HG02973 (cell line): ENCODE data around the gene CEP70.
A peak's percentile ranks its signal among the peaks of the same experiment; 100 is the strongest.
"Not testable (repeated sequence)": the region's sequence is repeated elsewhere in the genome, so short reads cannot be mapped to it uniquely, and the experiment has no call there.

Source experiments
- ATAC-seq: cut with Tn5 transposase; IDR thresholded peaks from one replicate; pipeline ENCODE4 v1.9.1; 2021; ENCODE audit warnings: moderate library complexity; ENCODE audit not compliant: unreplicated experiment

CEP70 gene

GRCh38 chr3:138521445-138521844, 72.6 kb downstream of the CEP70 start:
- not testable (repeated sequence) for ATAC-seq

DNA sequence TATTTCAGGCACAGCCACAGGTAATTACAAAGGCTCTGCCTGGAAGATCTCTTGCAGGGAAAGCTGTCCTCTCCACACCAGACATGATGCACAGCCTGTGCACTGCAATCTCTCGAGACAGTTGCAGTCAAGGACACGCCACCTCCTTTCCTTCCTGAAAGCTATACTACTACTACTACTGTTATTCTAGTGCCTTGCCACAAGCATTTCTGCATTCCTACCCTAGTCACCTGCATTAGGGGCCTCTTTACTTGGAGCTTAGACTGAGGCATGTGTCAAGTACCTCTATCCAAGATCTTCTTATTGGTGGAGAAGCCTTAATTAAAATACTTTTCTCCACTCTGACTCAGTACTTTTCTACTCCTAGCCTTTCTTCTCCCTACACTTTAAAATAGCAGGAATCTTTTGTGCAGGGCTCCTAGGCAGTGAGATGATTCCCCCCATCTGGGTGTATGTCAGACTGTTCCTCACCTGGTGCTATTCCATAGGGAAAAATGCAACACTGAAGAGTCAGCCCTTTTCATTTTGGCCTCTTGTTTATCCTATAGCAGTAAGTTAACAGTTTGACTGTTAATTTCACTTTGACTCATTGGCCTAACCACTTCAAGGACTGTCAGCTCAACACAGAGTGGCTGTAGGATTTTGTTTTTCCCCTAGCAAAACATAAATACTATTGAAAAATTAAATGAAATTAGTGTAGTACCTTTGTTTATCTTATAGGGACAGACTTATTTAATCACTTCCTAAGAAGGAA, 80.8 kb downstream of the CEP70 start:
- peak; percentile 78 for ATAC-seq

- ATAC-seq, result no peak
These were observed 82.1 kb downstream of the CEP70 start for GRCh38 chr3:138511945-138512344.

GRCh38 chr3:138509586-138509985, 84.5 kb downstream of the CEP70 start:
- no peak for ATAC-seq

DNA sequence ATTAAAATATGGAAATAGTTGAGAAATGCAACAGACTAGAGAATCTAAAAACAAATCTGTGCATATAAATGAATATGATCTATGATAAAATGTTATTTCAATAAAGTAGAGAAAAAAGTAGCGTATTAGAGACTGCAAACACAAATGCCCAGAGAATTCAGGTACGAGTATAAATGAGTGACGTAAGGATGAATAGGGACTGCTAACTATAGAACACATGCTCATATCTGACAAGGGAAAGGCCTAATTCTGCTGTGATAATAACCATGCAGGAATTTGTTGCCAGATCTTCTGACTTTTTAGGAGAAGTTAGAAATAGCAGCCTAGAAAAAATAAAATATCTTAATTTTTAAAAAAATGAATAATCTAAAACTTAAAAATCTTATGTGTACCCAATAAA, 86.5 kb downstream of the CEP70 start:
- ATAC-seq, result no peak

DNA sequence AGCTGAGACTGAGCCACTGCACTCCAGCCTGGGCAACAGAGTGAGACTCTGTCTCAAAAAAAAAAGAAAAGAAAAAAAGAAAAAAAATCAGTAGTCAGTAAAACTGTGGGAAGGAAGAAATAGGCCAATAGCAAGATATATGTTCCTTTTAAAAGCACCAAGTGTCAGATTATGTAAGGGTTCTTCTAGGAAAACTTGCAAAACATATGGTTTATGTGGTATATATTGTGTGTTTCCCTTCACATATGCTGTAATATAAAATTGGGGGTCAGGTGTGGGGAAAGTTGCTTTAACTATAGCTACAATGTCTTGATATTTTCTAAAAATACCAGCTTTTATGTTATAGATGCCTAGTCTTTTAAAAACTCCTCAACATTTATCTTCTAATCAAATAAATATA, 95.1 kb downstream of the CEP70 start:
- ATAC-seq, result no peak

DNA sequence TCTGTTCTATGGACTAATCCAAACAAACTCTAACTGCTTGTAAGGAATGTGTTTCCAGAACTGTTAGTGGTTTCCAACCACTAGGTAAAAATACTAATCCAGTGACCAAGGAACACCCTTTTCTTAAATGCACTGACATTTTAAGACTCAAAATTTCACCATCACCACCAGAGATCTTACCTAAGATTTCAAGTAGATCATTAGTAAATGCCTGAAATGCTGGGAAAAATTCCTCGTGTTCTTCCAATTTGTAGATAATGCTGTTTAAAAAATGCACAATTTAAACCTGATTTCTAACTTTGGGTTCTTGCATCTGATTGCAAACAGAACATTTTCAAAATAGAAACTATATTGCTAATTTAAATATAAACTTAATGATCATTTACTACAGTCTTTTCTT, 96.2 kb downstream of the CEP70 start:
- ATAC-seq, result no peak

- ATAC-seq, result no peak
These were observed 97.0 kb downstream of the CEP70 start for GRCh38 chr3:138497021-138497420.

DNA sequence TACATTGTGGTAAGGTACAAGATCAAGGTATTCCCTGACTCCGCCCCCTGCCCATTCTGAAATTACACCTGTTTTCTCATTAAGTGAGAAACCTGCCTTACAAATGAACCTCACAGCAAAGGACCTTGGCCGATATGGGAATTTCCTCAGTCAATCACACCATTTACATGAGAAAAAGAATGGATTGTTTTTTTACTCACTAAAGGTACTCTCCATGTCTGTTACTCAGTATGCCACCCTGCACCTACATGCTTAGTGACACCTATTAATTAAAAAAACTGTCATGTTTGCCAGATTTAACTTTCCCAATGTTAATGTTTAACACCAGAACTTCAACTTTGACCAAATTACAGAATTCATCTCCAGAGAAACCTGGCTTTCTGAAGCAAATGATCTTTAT, 97.6 kb downstream of the CEP70 start:
- ATAC-seq, result no peak

DNA sequence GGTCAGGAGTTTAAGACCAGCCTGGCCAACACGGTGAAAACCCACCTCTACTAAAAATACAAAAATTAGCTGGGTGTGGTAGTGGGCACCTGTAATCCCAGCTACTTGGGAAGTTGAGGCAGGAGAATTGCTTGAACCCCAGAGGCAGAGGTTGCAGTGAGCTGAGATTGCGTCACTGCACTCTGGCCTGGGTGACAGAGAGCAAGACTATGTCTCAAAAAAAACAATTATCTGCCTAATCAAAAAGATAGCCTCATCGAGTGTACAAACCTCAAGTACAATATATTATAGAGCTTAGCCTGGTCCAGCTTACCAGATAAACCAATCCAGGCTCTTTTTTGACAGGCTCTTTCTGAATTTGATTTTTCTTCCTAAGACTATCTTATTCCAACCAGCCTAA, 98.4 kb downstream of the CEP70 start:
- not testable (repeated sequence) for ATAC-seq

- ATAC-seq, result no peak
These were observed 99.5 kb downstream of the CEP70 start for GRCh38 chr3:138494607-138494929.

DNA sequence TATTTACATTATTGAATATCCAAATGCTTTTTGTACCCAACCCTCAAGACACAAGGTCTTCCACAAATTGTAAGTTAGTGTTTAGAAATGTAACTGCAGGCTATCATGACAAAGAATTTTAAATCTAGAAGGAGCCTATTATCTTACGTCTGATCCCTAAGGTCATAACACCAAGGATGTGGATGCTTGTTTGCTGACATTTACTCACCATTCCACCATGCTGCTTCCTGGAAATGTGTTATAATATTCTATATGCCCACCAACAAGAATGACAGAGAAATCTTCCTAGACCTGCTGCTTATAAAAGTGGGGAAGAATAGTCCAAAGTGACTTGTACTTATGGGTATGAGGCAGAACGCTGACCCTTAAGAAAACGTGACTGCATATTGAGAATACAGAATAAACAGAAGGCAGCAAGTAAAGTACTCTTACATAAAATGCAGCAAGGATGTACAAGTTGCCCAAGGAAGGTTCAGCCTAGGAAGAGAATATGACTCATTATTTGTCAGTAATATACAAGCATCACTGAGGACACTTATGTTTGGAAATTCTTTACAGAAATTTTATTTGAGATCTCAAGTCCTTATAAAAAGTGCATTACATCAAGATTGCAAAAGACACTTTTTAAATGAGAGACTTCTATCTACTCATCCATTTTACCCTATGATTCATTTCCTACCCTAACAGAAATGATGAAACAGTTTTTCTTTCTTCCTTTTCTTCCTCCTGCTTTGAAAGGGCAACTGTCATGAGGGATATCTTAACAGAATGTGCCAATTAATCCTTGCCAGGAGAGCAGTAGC, 100.1 kb downstream of the CEP70 start:
- no peak for ATAC-seq

- no peak for ATAC-seq
These were observed 100.9 kb downstream of the CEP70 start for GRCh38 chr3:138492980-138493675.

DNA sequence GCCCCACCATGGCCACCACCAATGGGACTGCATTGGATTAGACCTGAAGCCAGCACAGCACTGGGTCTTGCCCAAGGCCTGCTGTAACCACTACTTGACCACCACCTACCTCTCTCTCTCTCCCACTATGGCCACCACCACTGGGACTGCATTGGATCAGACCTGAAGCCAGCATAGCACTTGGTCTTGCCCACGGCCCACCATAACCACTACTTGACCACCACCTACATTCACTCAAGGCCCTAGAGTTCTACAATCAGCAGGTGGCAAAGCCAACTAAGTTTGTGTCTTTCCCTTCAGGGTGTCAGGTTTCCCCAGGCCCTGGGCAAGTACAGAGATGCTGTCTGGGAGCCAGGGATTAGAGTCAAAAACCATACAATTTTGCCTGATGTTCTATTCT, 102.1 kb downstream of the CEP70 start:
- ATAC-seq, result no peak

DNA sequence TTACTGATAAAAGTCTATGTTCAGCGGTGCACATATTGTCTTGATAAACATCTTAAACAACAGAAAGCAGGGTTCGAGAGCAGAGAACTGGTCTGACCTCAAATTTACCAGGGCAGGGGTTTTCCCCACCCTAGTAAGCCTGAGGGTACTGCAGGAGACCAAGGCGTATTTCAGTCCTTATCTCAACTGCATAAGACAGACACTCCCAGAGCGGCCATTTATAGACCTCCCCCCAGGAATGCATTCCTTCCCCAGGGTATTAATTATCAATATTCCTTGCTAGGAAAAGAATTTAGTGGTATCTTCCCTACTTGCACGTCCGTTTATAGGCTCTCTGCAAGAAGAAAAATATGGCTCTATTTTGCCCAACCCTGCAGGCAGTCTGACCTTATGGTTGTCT, 107.5 kb downstream of the CEP70 start:
- not testable (repeated sequence) for ATAC-seq

GRCh38 chr3:138484672-138485071, 109.4 kb downstream of the CEP70 start:
- ATAC-seq, result not testable (repeated sequence)

DNA sequence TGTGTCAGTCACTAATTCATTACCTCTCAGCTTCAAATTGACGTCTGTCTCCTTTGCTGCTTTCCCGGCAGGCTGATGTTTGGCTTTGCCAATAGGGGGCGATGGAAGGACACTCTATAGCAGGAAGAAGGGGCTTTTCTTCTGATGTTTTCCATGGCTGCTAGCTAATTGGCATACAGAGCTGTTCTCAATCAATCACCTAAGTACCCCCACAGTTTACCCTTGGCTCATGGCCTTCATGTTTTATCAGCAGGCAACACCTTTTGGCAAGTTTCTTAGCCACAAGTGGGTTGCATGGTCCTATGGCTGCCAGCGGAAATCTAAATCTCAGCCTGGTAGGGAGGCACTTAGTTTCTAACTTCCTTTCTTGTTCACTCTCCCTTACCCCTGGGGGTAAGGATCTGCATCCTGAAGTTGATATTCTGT, 114.6 kb downstream of the CEP70 start:
- no peak for ATAC-seq

- ATAC-seq, result no peak
These were observed 116.3 kb downstream of the CEP70 start for GRCh38 chr3:138477801-138478200.

- ATAC-seq, result no peak
These were observed 116.9 kb downstream of the CEP70 start for GRCh38 chr3:138477120-138477519.

- ATAC-seq, result no peak
These were observed 117.5 kb downstream of the CEP70 start for GRCh38 chr3:138476526-138476925.

GRCh38 chr3:138474163-138474562, 119.9 kb downstream of the CEP70 start:
- ATAC-seq, result no peak

- no peak for ATAC-seq
These were observed 120.7 kb downstream of the CEP70 start for GRCh38 chr3:138473391-138473790.
